Occipital lobe (tissue), 2 donors: ENCODE results near the gene DPP7. TPM values are rescaled to one million over a fixed set of nuclear protein-coding genes. Genes with fewer than 3 reads are reported as not detected.
"Not testable (repeated sequence)": the region's sequence is repeated elsewhere in the genome, so short reads cannot be mapped to it uniquely, and the experiment has no call there.

Experiments used
- DNase-seq: peaks from one replicate; lab custom pipeline; 2025; lab: John Stamatoyannopoulos, UW
- total RNA-seq: library from RNA; depleted of rRNA; stranded (reverse); fragments of >200 nt; gene quantifications from one replicate; pipeline ENCODE4 v1.2.3, GENCODE V29; 2014

The DPP7 gene
- total RNA-seq, 1 donor from 2014 or later = 17.6 TPM

DNA sequence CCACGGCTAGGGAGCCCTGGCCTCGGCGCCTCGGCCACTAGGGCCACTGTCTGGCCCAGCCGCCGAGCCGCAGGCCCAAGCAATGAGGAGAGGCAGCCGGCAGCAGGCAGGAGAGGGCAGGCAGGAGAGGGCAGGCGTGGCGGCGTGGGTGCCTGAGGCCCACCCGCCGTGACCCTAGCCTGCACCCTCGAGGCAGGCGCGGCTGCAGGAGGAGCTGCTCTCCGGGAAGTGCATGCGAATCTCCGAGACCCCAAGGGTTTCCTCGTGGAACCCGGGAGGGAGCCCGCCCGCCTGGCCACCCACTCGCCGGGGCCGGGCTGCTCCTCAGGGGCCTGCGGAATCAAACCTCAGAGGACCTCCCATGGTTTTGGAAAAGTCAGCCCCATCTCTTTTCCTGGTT, 33.7 kb upstream of the DPP7 start:
- DNase-seq = no peak

DNA sequence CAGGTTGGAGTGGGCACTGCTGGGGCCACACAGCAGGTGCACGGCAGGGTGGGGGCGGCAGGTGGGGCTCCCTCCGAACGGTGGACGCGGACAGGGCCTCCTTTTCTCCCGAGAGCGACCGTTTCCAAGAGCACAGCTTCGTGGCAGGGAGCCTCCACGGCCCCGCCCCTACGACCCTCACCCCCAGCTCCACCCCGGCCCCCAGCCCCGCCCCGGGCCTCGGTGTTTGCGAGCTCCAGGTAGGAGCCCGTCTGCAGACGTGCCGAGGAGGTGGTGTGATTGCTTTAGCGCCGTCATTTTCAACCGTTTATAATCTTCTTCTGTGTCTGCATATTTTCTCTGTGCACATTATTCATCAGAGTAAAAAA, 33.2 kb upstream of the DPP7 start:
- DNase-seq = no peak

DNA sequence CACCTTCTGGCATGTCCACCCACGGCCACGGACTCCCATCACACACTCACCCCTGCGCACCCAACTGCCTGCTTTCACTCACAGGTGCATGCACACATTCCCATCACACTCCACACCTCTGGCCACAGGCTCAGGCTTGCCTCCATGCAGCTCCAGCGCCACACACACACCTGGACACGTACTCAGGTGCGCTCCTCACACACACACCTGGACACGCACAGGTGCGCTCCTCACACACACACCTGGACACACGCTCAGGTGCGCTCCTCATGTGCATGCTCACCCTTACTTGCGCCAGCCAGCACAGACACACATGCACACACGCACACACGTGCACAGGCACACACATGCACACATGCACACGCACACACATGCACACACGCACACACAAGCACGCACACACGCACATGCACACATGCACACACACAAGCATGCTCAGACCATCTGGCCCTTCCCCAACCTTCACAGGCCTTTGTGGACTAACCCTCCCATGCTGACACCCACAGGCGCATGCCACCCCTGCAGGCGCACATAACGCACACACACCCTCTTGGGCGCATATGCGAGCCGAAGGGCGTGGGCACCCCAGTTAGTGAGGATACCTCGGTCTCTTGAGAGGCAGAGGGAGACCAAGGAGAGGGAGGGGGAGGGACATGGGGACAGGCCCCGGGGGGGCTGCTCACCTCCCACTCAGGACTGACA, 32.7 kb upstream of the DPP7 start:
- DNase-seq = no peak

DNA sequence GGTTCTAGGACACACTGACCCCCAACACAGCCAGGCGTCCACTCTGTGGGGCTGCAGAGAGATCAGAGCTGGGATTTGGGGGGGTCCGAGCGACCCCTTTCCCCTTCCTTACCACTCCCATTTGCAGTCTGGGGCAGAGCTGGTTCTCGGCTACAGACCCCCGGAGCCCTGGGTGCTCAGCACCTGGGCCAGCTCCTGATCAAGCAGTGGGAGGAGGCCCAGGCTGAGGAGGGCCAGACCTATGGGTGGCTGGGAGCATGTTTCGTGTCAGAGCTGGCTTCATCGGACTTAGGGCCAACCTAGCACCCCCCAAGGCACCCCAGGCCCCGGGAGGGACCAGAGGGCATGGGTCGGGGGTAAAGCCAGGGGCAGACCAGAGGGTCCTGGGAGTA, 32.0 kb upstream of the DPP7 start:
- DNase-seq = no peak

DNA sequence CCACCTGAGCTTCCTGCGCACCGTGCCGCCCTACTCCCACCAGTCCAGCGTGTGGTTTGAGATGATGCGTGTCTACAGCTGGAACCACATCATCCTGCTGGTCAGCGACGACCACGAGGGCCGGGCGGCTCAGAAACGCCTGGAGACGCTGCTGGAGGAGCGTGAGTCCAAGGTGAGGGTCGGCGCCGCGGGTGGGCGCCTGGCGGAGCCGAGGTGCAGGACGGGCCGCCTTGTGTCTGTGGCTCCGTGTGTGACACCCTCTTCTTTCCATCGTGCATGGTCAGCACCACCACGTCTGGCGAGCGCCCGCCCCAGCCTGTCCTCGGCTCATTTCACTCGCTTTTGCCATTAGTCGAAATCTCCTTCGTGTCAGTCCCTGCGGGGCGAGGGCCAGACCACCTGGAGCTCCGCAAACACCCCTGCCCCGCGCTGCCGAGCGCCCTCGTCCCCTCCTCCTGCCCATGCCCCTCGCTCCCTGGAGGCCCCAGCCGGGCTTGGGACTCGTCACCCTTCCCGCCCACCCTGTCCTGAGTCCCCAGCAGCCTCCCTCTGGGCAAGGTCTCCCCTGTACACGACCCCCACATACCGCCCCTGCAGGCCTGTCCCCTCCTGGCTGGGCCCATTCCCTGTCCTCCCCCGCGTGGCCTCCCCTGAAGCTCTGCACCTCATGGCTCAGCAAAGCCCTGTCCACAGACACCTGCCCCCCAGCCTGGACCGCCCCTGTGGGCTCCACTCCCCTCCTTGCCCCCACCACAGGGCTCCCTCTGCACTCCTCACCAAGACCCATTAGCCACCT, 31.4 kb upstream of the DPP7 start:
- no peak for DNase-seq

DNA sequence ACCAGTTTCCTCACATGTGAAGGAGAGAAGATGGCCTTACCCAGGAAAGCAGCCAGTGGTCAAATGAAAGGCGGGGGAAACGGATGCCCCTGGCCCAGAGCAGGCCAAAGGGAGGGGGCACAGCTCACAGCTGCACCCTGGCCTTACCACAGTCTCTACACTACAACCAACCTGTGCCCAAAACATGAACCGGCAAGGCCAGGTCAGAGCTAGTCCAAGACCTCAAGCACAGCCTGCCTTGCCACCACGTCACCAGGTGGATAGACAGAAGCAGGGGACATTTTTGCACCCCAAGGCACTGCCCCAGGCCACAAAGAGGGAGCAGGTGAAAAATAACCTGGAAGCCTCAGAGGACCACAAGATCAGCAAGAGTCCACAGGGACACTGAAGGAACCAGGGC, 28.9 kb upstream of the DPP7 start:
- DNase-seq = no peak

DNA sequence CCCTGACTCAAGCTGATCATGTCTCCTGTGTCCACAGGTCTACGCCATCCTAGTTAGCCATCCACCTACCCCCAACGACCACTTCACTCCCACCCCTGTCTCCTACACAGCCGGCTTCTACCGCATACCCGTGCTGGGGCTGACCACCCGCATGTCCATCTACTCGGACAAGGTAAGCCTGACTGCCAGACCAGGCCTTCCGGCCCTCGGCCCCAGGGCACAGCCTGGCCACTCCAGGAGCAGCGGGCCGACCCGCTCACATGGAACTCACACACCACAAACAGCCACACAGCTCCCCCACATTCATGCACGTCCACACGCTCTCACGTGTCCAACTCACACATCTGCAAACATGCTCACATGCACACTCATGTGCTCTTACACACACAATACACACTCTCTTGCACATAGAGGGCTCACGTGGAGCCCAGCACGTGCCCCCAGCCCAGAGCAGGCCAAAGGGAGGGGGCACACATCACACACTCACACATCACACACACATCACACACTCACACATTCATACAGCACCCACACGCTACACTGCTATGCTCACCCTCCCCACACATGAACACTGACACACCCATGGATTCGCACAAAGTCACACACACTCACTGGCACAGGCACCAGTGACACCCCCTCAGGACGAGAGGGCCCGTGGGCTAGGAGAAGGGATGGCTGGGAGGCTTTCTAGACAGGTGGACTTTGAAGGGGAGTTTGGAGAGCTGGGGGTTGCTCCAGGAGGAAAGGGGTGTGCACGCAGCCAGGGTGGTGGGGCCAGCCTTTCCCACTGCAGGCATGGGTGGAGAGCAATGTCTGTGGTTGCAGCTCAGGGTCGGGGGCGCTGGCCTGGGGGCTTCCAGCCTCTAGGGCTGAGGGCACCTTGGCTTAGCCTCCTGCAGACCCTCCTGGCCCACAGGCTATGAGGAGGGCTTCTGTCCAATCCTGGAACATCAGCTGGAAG, 27.7 kb upstream of the DPP7 start:
- DNase-seq = no peak

DNA sequence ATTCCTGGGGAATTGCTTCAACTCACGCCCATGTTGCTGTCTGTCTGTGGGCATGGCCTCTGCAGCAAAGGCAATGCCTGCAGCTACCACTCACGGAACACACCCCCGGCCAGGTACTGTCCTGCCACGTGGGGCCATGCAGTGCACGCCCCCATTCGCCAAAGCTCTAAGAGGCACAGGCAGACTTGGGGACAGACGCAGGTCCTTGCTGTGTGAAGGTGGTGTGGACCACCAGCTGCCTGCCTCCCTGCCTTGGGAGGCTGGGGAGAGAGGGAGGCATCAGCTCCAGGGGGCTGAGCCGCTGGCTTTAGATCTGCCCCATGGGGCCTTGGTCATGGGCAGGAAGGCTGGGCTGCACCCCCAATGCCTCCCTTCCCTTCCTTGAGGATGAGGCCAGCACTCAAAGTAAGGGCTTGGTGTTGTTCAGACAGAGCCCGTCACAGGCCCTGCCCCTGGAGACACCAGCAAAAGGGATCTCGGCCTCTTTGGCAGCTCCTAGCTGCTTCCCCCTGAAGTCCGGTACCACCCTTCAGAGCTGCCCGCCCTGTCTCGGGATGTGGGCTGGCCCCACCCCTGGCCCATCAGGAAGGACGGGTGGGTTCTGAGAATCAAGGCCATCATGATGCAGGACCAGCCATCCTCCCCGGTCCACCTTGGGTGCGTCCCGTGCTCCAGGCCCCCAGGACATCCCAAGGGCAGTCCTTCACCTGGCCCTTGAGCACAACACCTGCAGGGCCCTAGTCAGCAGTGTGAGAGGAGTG, 26.7 kb upstream of the DPP7 start:
- no peak for DNase-seq

DNA sequence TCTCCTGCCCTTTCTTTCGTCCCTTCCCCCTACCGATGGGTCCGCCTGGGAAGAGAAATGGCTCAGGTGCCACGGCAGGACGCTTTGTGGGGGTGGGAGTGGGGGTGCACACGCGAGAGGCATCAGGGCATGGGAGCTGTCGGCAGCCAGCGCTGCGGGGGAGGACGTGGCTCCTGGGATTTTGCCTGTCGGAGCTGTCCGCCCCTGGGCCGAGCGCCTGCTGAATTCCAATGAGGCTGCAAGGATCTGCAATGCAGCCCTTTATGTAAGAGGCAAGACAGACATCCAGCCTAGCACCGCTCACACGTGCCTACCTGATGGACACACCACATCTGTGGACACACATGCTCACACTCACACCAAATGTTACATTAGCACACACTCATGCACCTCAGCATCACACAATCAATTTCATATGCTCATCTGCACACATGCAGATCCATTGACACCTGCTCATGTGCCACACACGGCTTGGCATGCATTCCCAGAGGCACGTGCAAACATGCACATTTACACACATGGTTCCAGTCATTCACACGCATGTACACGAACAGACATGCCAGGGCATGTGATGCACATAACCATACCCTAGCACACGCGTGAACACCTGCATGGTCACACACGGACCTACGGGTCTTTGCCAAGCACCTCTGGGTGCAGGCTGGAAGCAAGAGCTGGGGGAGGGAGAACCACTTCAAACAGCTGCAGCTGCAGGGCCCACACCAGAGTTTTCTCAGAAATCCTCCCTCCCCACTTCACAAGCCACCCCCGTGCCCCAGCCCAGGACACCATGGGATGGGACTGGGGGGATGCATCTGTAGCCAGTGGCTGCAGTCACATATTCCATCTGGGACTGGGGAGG, 25.8 kb upstream of the DPP7 start:
- peak; percentile 74 for DNase-seq

DNA sequence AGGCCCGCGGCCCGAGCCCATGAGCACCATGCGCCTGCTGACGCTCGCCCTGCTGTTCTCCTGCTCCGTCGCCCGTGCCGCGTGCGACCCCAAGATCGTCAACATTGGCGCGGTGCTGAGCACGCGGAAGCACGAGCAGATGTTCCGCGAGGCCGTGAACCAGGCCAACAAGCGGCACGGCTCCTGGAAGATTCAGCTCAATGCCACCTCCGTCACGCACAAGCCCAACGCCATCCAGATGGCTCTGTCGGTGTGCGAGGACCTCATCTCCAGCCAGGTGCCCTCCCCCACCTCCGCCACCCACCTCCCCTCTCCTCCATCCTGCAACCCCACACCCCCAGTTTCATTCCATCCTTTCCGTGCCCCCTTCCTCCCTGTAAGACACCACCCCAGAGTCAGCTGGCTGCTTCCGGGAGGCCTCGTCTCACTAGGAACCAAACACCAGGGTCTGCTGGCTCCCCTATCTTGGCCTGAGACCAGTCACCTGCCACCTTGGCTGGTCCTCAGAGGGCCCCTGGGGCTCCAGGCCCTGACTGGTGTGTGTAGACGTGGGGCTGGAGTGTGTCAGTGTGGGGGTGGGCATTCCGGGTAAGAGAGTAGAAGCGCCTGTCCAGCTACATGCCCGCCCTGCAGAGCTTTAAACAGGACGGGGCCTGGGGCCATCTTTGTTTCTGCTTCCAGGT, 25.1 kb upstream of the DPP7 start:
- no peak for DNase-seq

DNA sequence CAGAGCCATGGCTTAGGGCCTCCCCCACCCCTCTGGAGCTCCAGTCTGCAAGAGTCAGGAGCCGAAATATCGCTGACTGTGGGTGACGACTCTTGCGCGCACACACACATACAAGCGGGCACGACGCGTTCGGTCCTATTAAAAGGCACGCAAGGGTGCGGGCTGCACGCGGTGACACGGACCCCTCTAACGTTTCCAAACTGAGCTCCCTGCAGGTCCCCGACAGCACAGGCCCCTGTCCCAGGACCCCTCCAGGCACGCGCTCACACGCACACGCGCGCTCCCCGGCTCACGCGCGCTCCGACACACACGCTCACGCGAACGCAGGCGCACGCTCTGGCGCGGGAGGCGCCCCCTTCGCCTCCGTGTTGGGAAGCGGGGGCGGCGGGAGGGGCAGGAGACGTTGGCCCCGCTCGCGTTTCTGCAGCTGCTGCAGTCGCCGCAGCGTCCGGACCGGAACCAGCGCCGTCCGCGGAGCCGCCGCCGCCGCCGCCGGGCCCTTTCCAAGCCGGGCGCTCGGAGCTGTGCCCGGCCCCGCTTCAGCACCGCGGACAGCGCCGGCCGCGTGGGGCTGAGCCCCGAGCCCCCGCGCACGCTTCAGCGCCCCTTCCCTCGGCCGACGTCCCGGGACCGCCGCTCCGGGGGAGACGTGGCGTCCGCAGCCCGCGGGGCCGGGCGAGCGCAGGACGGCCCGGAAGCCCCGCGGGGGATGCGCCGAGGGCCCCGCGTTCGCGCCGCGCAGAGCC, 24.4 kb upstream of the DPP7 start, which contains the start of gene GRIN1:
Gene GRIN1, plus strand, starts transcription at position 433 of the 746 bp plus-strand sequence. CDS start 333 bp downstream, outside the sequence.
- DNase-seq = peak; percentile 53

DNA sequence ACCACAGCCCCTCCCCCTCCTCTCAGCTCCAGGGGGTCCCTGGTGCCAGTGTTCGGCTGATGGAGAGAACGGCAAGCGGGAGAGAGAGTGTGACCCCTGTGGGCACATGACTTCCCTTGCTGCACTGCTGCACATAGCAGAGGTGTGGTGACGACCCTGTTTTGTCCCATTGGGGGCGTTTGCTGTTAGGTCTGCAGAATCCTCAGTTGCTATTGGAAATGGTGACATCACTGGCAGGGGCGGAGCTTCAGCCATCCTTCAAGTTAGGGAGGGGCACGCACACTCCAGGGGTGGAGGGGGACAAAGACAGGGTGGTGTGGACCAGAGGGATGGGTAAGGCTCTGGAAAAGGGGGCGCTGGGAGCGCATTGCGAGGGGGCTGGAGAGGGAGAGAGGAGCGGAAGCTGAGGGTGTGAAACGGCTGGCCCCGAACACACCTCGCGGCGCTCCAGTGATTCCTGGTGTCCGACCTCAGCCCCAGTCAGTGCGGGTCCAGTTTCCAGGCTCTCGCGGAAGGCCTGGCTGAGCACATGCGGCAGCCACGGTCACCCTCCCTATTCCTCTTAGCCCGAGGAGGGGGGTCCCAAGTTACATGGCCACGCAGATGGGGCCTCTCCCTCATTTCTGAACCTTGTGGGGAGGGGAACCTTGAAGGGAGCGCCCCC, 23.7 kb upstream of the DPP7 start:
- DNase-seq = peak; percentile 61

DNA sequence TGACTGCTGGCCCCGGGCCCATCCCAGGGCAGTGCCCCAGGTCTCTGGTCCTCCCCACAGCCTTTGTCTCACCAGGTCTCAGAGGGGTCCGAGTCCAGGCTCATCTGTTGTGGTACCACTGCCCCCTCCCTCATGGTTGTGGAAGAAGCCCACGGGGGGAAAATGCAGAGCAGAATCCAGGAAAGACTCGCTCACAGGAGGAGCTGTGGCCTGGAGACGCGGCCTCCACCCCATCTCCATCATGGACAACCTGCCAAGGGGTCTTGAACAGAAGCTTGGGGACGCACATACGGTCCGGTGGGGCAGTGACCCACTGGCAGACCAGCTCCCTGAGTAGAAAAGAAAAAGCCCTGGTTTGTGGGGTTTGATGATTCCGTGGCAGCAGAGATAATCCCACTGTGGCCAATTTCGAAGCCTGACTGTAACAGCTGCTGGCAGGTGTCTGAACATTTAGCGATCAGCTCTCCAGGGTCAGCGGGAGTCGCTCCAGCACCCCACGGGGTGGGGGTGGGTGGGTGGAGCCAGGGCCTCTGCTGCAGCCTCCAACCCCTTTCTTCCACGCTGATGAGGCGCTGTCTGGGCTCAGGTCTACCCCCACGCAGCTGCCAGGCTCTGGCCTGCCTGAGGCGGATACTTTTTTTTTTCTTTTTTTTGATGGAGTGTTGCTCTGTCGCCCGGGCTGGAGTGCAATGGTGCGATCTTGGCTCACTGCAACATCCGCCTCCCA, 22.5 kb upstream of the DPP7 start:
- no peak for DNase-seq

DNA sequence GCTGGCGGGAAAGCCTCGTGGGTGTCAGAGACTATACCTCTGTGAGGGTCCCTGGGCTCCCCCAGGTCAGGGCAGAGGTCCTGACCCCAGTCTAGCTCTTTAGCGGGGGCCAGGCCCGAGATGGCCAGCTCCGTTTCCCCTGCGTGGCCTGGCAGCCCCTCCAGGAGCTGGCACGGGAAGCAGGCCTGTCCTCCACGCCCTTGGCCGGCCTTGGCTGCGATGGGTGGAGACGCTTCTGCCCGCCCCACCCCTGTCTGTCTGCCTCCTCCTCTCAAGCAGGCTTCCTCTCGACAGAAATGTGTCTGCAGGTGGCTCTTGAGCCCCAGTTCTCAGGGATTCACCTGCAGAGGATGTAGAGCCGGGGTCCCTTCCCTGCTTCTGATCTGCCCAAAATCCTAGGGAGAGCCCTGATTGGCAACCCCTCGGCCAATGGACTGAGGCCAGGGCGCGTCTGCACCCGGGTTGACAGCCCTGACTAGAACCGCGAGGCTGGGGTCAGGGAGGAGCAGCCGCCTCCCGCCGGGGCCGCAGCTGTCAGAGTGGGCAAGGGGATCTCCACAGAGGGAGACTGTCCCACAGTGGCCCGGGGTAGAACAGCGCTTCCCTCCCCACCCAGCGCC, 21.8 kb upstream of the DPP7 start:
- DNase-seq = no peak

DNA sequence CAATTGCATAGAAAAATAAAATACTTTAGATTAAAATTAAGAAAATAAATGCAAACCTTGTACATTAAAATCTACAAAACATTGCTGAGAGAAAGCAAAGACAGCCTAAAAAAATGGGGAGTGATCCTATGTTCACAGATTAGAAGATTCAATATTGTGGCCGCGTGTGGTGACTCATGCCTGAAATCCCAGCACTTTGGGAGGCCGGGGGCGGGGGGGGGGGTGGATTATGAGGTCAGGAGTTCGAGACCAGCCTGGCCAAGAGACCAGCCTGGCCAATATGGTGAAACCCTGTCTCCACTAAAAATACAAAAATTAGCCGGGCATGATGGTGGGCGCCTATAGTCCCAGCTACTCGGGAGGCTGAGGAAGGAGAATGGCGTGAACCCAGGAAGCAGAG, 20.6 kb upstream of the DPP7 start:
- not testable (repeated sequence) for DNase-seq

DNA sequence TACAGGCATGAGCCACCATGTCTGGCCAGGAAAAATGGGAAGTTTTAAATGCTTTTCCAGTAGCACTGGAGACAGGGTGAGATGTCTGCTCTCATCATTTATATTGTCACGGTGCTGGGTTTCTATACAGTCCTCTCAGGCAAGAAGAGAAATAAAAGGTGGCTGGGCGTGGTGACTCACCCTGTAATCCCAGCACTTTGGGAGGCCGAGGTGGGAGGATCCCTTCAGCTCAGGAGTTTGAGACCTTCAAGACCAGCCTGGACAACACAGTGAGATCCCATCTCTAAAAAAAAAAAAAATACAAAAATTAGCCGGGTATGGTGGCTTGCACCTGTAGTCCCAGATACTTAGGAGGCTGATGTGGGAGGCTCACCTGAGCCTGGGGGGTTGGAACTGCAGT, 19.7 kb upstream of the DPP7 start:
- no peak for DNase-seq

DNA sequence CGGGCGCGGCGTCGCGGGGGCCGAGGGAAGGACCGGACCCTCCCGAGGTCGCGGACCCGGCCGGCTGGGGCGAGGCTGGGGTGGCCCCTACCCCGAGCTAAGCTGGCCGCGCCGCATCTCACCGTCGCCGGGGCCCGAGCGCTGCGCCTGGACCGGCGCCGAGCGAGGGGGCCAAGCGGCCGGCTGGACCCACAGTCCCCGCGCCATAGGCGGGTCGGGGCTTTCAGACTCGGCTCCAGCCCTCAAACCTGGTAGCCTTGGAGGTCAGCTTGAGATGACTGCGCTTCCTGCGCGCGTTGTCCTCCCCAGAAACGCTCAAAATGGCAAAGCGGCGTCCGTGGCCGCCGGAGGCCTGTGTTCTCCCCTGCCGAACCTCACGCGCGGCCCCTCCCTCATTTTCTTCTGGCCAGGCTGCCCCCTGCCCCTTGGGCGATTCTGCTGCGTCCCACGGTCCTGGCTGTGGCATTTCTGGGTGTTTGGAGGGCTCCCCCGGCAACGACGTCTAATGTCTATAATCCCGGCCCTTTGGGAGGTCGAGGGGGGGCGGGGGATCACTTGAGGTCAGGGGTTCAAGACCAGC, 15.7 kb upstream of the DPP7 start:
- no peak for DNase-seq
